Type B pancreatic cell (in vitro differentiated cells): Measurements from ENCODE around the gene NEK8. TPM values are rescaled to one million over a fixed set of nuclear protein-coding genes. Genes with fewer than 3 reads are reported as not detected.

Experiments used
- DNase-seq: peaks from one replicate; pipeline ENCODE4 v3.0.0; 2021; ENCODE audit warnings: mixed read lengths; ENCODE audit not compliant: unreplicated experiment; ENCODE audit errors: extremely low spot score
- H3K27ac Mint-ChIP-seq: 2 replicates; pipeline ENCODE4 v1.8.0; 2021; ENCODE audit warnings: mild to moderate bottlenecking, mixed read lengths
- H3K27me3 Mint-ChIP-seq: 2 replicates; pipeline ENCODE4 v1.8.0; 2021; ENCODE audit warnings: mixed read lengths
- H3K36me3 Mint-ChIP-seq: 2 replicates; pipeline ENCODE4 v1.8.0; 2021; ENCODE audit warnings: mixed read lengths
- H3K4me1 Mint-ChIP-seq: one replicate; pipeline ENCODE4 v1.8.0; 2021; ENCODE audit warnings: mixed read lengths; ENCODE audit not compliant: unreplicated experiment
- H3K4me3 Mint-ChIP-seq: 2 replicates; pipeline ENCODE4 v1.8.0; 2021; ENCODE audit warnings: mild to moderate bottlenecking, mixed read lengths
- H3K9me3 Mint-ChIP-seq: 2 replicates; pipeline ENCODE4 v1.8.0; 2021; ENCODE audit warnings: mixed read lengths
- total RNA-seq: library from RNA; stranded (reverse); gene quantifications from 2 replicates; pipeline ENCODE4 v1.2.1, GENCODE V29; 2021; ENCODE audit warnings: low replicate concordance
- TF ChIP-seq, protein P1 (sequence below): fragments of 200-600 bp; sonication (generic); conservative IDR thresholded peaks from 2 replicates; pipeline ENCODE4 v1.5.0; 2021; ENCODE audit warnings: antibody characterized with exemption, mild to moderate bottlenecking

NEK8 gene
- total RNA-seq, 1 donor from 2014 or later = 8.7 TPM

DNA sequence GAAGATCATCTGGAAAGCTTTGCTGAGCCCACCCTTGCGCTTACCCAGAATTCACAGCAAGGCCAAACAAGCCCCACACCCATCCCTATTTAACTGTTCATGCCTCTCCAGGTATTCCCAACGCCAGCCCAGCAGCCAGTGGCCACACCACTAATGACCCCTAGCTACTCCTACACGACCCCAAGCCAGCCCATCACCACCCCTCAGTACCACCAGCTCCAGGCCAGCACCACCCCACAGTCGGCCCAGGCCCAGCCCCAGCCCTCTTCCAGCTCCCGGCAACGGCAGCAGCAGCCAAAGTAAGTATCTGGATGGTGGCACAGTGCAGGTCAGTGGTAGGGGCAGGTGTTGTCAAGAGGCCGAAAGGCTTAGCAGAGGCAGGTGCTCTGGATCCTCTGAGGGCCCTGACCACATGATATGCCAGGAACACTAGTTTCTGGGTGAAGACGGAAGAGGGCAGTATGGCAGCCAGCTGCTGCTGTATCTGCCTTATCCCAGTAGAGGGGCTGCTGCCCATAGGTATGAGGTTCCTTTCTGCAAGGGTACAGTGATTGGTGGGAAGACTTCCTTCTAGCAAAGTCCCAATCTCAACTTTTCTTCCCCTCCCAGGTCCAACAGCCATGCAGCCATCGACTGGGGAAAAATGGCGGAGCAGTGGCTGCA is 27.6 kb upstream of the NEK8 start:
- Mint-ChIP-seq H3K27me3 (no peaks in the 10 kb centered on the region), H3K36me3 (peaks cover 12% of the 10 kb centered on the region), H3K4me3 (no peak overlapping the region), H3K27ac (no peak overlapping the region), H3K4me1 (peaks cover 4% of the 10 kb centered on the region), H3K9me3 (no peaks in the 10 kb centered on the region)
- DNase-seq = no peak
- TF ChIP-seq, protein P1, sequence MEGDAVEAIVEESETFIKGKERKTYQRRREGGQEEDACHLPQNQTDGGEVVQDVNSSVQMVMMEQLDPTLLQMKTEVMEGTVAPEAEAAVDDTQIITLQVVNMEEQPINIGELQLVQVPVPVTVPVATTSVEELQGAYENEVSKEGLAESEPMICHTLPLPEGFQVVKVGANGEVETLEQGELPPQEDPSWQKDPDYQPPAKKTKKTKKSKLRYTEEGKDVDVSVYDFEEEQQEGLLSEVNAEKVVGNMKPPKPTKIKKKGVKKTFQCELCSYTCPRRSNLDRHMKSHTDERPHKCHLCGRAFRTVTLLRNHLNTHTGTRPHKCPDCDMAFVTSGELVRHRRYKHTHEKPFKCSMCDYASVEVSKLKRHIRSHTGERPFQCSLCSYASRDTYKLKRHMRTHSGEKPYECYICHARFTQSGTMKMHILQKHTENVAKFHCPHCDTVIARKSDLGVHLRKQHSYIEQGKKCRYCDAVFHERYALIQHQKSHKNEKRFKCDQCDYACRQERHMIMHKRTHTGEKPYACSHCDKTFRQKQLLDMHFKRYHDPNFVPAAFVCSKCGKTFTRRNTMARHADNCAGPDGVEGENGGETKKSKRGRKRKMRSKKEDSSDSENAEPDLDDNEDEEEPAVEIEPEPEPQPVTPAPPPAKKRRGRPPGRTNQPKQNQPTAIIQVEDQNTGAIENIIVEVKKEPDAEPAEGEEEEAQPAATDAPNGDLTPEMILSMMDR = no peak

GRCh38 chr17:28702026-28702751 is 26.4 kb upstream of the NEK8 start:
- no peaks in the 10 kb centered on the region for H3K27me3 Mint-ChIP-seq
- peaks cover 6% of the 10 kb centered on the region for H3K4me1 Mint-ChIP-seq
- no peak overlapping the region for H3K4me3 Mint-ChIP-seq
- no peak for DNase-seq
- H3K36me3 Mint-ChIP-seq = peaks cover 12% of the 10 kb centered on the region
- TF ChIP-seq, protein P1 = no peak
- H3K9me3 Mint-ChIP-seq = no peaks in the 10 kb centered on the region
- peak overlapping the region; percentile 34 for H3K27ac Mint-ChIP-seq

DNA sequence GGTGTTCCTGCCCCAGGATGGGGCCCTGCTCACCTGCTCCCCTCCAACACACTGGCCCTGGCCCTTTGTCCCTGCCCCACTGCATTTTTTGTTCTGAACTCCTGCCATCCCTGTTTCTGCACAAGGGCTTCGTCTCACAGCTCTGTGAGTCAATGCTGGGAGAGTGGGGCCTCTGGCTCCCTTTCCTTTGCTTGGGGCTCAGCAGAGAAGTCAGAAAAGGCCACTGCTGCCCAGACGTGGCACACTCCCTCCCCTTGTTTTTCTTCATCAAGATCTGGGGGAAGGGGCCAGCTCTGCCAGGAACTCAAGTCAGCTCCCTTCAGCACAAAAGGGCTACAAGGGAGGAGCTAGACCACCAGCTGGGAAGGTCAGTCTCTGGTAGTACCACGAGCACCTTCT is 25.8 kb upstream of the NEK8 start:
- Mint-ChIP-seq H3K9me3 (no peaks in the 10 kb centered on the region), H3K4me3 (no peak overlapping the region), H3K27ac (no peak overlapping the region), H3K27me3 (no peaks in the 10 kb centered on the region), H3K4me1 (peaks cover 11% of the 10 kb centered on the region), H3K36me3 (peaks cover 12% of the 10 kb centered on the region)
- DNase-seq = no peak
- TF ChIP-seq, protein P1 = no peak

DNA sequence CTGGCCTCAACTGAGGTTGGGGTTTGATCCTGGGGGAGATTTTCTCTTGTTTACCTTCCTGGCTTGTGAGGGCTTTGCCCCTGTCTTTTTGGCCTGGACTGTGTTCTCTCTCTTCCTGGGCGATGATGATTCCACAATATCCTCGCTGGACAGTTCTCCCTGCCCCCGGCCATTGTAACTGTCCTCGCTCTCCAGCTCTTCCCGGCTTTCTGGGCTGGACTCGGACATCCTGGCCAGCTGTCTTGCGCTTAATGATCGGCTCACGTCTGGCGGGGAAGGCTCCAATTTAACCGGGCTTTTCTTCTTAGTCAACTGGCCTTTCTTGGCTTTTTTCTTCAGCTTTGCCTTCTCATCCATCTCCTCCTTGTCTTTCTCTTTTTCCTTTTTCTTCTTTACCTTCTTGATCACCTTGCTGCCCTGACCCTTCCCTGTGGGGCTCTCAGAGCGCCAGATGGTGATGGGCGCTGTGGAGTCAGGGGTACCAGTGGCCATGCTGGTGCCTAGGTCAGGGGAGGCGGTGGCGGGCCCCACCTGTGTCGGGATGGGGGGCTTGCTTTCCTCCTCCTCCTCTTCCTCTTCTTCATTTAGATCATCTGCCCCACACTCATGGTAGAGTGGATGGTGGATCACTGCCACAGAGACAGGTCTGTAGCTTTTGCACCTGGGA is 24.9 kb upstream of the NEK8 start:
- peak overlapping the region; percentile 59 for H3K27ac Mint-ChIP-seq
- DNase-seq = no peak
- no peaks in the 10 kb centered on the region for H3K27me3 Mint-ChIP-seq
- peaks cover 12% of the 10 kb centered on the region for H3K4me1 Mint-ChIP-seq
- no peaks in the 10 kb centered on the region for H3K9me3 Mint-ChIP-seq
- no peak overlapping the region for H3K4me3 Mint-ChIP-seq
- TF ChIP-seq, protein P1 = no peak
- peaks cover 12% of the 10 kb centered on the region for H3K36me3 Mint-ChIP-seq

DNA sequence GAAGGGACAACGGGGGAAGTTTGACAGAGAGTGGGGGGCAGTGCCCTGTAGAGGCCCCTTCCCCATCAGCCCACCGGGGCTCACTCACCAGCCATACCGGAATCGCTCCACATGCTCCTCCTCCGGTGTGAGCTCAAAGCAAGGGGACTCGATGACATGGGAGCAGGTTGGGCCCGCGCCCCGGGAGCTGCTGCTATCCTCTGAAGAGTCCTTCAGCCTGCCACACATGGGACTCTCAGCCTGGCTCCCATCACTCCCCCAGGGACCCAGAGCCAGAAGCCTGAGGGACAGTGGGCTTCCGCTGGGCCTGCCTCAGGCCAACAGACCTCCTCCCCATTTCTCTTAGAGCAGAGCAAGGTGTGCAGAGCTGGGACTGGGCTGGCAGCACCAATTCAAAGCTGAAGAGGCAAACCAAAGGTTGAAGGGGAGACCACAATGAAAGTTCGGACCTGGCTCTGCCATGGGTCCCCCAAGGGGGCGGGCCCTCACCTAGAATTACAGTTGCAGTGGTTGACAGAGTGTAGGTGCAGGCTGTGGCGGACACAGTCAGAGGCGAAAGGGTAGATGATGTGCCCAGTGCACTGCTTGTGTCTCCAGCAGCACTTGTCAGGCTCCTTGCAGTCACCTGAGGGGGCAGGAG is 24.2 kb upstream of the NEK8 start:
- Mint-ChIP-seq H3K4me1 (peaks cover 12% of the 10 kb centered on the region), H3K9me3 (no peaks in the 10 kb centered on the region), H3K27me3 (no peaks in the 10 kb centered on the region), H3K4me3 (no peak overlapping the region), H3K36me3 (peaks cover 12% of the 10 kb centered on the region), H3K27ac (no peak overlapping the region)
- DNase-seq = no peak
- TF ChIP-seq, protein P1 = no peak
